Fibroblast of skin of scalp (primary cell): ENCODE results near the gene OR56B1. TPM values are rescaled to one million over a fixed set of nuclear protein-coding genes. Genes with fewer than 3 reads are reported as not detected.
"Not testable (repeated sequence)": the region's sequence is repeated elsewhere in the genome, so short reads cannot be mapped to it uniquely, and the experiment has no call there.

Experiments
- DNase-seq: peaks from one replicate; pipeline ENCODE4 v3.0.0-alpha.2; 2013
- polyA plus RNA-seq, 2 experiments: library from polyadenylated mRNA; unstranded; fragments of 120-200 nt; gene quantifications; one replicate each; pipeline ENCODE4 v1.2.1, GENCODE V29; 2013; ENCODE audit not compliant: insufficient read length in 2 of 2

Gene OR56B1, protein sequence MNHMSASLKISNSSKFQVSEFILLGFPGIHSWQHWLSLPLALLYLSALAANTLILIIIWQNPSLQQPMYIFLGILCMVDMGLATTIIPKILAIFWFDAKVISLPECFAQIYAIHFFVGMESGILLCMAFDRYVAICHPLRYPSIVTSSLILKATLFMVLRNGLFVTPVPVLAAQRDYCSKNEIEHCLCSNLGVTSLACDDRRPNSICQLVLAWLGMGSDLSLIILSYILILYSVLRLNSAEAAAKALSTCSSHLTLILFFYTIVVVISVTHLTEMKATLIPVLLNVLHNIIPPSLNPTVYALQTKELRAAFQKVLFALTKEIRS
- not detected for polyA plus RNA-seq (2013, experiment 1 of 2; ENCODE audit: insufficient read length)
- polyA plus RNA-seq (2013, experiment 2 of 2; ENCODE audit: insufficient read length), result not detected

DNA sequence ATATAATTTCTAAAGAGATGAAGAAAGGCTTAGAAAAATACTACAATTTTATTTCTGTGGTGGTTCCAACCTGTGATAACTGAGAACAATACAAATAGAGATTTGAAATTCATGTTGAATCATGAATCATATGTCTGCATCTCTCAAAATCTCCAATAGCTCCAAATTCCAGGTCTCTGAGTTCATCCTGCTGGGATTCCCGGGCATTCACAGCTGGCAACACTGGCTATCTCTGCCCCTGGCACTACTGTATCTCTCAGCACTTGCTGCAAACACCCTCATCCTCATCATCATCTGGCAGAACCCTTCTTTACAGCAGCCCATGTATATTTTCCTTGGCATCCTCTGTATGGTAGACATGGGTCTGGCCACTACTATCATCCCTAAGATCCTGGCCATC lies at the start of gene OR56B1:
Gene OR56B1, plus strand, starts transcription at position 53 of the 400 bp plus-strand sequence. Its CDS starts 69 bp downstream, at position 122.
- DNase-seq, result no peak

DNA sequence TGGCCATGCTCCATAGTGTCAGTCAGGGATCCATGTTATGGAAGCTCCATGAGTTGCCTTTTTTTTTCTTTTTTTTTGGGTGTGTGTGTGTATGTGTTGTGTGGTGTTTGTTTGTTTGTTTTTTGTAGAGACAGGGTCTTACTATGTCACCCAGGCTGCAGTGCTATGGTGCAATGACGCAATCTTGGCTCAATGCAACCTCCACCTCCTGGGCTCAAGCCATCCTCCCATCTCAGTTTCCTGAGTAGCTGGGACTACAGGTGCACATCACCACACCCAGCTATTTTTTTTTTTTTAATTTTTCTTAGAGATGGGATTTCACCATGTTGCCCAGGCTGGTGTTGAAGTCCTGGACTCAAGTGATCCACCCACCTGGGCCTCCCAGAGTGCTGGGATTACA lies 47.8 kb upstream of the OR56B1 start:
- no peak for DNase-seq

DNA sequence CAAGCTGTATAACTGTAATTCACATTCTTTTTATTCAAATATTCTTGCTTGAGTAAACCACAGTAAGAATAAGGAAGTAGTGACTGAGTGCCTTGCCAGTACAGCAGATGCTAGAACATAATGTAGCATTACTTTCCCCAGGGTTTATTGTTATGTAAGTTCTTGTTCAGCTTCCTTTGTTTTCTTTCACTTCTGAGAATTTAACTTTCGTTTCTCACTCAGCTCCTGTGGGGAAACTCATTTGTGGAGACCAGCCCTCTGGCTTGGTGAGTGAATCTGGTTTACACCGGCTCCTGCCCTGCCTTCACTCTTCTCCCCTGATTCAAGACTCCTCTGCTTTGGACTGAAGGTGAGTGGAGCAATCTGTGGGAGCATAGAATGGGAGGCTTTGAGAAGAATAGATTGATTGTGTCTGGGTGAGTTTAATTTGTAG lies 46.7 kb upstream of the OR56B1 start, which contains the start of gene TRIM22:
Gene TRIM22, plus strand, starts transcription at position 240 of the 433 bp plus-strand sequence. CDS start 6,443 bp downstream, outside the sequence.
- peak; percentile 77 for DNase-seq

DNA sequence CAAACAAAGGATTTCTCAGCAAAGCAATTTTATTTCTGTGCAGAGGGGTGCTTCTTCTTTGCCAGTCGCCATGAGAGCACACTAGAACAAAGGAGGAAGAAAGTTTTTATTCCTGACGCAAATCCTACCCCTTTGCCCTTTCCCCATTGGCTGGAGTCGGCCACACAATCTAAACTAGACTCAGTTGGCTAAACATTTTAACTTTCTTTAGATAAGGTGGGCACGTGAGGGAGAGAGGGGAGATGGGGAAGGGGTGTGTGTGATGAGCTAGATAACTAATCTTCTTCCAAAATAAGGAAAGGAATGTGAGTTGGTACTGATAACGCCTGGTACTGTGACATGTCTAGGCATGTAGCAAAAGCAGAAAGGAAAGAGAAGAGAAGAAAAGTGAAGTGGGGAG lies 46.0 kb upstream of the OR56B1 start:
- no peak for DNase-seq

DNA sequence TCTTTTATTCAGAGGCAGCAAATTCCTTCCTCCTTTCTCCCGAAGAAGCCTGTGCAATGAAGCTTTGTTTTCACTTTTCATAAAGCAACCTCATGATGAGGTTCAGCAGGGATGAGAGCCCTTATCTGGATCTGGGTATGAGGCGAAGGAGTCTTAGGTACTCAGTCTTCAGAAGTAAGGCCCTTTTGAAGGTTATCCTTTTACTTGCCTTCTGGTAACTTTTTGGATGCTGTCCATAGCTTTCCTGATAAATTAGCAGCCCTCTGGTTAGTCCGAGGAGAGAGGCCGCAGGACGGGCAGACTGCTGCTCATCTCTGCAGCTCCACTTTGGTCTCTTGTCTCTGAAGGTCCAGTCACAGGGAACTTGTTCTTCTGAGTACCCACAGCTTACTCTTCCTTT lies 45.5 kb upstream of the OR56B1 start:
- no peak for DNase-seq

DNA sequence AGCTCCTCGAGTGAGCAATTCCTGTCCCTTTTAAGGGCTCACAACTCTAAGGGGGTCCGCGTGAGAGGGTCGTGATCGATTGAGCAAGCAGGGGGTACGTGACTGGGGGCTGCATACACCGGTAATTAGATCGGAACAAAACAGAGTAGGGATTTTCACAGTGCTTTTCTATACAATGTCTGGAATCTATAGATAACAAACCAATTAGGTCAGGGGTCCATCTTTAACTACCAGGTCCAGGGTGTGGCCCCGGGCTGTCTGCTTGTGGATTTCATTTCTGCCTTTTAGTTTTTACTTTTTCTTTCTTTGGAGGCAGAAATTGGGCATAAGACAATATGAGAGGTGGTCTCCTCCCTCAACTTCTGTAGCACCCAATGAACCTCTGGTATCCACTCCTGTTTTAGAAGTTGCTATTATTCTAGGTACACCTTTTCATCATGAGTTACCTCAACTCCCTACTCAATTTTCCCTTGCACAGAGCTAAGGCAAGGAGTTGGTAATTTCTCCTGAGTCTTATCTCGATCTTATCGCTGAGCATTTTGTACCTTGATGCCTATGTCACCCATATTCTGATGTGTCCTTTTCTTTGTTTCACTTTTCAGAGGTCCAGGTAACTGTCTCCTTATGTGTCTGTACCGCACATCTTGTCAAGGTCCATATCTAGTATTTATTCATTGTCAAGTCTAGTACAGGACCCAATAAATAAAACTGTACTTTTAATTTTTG lies 44.8 kb upstream of the OR56B1 start:
- not testable (repeated sequence) for DNase-seq

DNA sequence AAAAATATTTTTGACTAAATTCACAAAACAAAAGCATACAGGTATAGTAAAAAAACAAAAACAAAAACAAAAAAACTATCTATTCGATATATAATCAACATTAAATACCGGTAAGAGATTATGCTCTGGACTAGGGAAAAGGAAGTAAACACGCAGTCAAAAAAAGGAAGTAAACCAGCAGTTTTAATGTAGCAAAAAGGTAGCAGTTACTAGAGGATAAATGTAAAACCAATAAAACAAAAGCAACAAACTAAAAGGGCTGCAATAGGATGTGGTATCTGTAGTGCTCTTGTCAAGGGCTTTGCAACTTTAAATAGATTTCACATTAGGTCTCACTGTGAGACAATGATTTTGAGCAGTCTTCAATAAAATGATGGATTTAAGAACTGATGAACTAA lies 44.3 kb upstream of the OR56B1 start:
- DNase-seq, result no peak

DNA sequence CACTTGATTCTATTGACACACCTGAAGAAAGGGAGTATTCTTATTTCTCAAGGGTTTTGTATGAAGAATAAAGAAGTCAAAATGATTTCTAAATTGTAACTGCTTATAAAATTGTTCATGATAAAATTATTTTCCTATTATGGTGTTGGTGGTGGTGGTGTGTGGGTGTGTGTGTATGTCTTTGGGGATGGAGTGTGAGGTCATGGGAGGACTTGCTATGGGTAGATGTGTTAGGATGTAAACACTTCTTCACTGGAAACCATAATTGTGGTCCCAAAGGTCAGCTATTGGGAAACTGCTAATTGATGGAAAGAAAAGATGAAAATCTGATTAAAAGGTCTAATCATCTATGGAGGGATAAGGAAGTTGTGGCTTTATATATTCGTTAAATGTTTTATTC lies 41.6 kb upstream of the OR56B1 start:
- DNase-seq, result no peak

DNA sequence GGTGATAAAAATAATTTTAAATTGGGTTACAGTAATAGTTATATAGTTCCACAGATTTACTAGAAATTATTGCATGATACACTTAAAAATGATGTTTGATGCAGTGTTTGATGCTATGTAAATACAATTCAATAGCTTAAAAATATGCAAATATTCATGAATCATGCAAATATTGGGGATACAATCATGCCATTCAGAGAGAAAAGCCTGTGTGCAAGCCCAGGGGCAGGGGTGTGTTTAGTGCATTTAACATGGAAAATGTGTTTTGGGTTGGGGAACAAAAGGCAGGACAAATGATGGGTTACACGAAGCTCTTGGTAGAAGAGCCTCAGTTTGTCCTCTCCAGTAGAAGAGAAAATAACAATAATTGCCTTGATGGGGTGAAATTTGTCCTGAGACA lies 40.7 kb upstream of the OR56B1 start:
- no peak for DNase-seq

DNA sequence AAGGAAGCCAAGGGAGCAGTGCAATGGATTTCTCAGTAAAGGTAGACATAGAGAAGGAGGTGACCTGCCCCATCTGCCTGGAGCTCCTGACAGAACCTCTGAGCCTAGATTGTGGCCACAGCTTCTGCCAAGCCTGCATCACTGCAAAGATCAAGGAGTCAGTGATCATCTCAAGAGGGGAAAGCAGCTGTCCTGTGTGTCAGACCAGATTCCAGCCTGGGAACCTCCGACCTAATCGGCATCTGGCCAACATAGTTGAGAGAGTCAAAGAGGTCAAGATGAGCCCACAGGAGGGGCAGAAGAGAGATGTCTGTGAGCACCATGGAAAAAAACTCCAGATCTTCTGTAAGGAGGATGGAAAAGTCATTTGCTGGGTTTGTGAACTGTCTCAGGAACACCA lies 40.0 kb upstream of the OR56B1 start:
- DNase-seq, result no peak

DNA sequence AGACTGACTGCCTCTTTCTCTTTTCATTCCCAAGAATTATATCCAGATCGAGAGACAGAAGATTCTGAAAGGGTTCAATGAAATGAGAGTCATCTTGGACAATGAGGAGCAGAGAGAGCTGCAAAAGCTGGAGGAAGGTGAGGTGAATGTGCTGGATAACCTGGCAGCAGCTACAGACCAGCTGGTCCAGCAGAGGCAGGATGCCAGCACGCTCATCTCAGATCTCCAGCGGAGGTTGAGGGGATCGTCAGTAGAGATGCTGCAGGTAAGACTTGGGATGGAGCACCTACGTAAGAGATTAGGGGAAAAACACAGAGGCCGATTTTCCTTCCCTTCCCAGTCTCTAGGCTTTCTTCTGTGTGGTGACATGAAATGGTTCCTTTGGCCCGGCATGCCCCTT lies 38.0 kb upstream of the OR56B1 start:
- DNase-seq, result no peak

DNA sequence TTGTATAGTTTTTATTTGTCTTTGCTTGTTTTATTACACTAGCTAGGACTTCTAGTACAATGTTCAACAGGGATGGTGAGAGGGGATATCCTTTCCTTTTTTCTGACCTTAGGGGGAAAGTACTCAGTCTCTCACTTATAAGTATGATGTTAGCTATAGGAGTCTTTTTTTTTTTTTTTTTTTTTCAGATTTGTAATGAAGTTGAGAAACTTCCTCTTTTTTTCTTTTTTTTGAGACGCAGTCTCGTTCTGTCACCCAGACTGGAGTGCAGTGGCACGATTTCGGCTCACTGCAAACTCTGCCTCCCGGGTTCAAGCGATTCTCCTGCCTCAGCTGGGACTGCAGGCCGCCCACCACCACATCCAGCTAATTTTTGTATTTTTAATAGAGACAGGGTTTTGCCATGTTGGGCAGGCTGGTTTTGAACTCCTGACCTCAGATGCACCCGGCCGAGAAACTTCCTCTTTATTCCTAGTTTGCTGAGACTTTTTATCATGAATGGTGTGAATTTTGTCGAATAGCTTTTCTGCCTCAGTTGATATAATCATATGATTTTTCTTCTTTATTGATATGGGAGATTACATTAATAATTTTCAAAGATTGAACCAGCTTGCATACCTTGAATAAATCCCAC lies 35.7 kb upstream of the OR56B1 start:
- no peak for DNase-seq

DNA sequence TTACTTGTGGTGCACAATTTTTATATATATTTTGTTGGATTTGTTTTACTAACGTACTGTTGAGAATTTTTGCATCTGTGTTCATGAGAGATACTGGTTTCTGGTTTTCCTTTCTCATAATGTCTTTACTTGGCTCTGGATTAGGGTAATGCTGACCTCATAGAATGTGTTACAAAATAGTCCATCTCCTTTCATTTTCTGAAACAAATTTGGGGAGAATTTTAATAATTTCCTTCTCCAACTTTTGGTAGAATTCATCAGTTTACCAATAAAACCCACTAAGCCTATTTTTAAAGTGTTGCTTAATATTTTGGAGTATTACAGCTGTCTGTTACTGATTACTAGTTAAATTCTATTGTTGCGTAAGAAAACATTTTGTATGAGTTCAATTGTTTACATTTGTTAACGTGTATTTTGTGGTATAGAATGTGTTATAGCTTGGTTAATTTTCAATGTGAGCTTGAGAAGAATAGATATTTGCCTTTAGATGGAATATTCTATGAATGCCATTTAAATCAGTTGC lies 35.1 kb upstream of the OR56B1 start:
- no peak for DNase-seq

DNA sequence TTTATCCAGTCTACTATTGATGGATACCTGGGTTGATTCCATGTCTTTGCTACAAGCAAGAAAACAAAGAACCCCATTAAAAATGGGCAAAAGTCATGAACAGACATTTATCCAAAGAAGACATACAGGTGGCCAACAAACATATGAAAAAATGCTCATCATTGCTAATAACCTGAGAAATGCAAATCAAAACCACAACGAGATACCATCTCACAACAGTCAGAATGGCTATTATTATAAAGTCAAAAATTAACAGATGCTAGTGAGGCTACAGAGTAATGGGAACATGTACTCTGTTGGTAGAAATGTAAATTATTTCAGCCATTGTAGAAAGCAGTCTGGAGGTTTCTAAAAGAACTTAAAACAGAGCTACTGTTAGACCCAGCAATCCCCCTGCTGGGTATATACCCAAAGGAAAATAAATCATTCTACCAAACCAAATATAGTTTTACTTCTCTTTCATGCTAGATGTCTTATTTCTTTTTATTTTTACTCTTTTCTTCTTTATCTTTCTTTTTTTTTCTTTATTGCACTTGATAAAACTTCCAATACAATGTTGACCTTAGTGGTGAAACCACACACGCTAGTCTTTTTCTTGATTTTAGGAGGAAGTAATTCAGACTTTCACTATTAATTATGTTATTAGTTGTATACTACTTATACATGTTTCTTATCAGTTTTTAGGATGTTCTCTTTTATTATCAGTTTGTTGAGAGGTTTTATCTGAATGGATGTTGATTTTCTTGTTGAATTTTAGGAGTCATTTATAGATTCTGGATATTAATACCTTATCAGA lies 32.3 kb upstream of the OR56B1 start:
- DNase-seq, result no peak

DNA sequence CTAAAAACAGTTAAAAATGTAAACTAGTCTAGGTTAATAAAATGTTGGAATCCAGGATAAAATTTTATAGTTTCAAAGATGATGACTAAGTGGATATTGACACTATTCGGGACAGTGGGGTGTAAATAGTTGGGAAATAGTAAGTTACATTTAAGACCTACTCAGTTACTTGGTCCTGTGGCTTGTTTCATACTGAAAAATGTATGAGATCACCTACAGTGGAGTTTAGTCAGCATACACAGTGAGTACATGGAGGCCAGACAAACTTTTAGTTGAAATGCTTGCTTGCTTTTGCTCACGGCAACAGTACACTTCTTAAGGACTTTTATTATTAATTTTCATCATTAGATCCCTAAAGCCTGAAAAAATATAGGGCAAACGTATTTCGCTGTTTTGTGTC lies 30.6 kb upstream of the OR56B1 start:
- DNase-seq, result no peak

DNA sequence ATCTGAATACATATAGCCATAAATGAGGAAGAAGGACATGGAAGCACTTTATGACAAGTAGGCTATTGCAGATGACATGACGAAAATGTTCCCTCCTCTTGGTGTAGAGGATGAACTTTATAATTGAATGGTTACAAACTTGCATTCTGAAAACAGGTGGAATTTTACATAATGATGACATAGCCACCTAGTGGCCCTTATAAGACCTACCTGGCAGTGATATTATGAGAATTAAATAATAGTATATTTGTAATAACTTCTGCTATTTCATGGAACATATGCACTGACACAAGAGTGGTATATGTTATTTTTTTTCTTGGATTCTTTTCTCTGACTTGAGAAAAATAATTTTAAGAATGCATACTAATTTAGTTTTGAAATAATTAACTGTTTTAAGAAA lies 23.7 kb upstream of the OR56B1 start:
- no peak for DNase-seq

DNA sequence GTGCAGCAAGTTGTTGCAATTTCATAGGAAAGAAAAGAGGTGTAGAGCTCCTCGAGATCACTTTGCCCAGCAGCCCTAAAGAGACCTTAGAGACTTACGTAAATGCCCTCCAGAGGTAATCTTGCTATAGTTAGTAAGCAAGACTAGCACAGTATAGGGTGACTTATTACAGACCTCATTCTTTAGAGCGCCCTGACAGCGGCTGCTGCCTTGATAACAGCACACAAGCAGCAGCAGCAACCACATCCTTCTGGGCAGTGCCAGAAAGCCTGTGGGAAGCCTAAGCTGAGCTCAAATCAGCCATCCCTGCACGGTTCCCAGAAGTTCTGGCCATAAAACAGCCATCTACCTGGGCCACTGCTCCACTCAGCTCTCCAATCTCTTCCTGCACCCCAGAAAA lies 22.6 kb upstream of the OR56B1 start:
- no peak for DNase-seq

DNA sequence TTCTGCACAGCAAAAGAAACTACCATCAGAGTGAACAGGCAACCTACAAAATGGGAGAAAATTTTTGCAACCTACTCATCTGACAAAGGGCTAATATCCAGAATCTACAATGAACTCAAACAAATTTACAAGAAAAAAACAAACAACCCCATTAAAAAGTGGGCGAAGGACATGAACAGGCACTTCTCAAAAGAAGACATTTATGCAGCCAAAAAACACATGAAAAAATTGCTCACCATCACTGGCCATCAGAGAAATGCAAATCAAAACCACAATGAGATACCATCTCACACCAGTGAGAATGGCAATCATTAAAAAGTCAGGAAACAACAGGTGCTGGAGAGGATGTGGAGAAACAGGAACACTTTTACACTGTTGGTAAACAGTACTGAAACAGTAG lies 19.7 kb upstream of the OR56B1 start:
- DNase-seq, result not testable (repeated sequence)

DNA sequence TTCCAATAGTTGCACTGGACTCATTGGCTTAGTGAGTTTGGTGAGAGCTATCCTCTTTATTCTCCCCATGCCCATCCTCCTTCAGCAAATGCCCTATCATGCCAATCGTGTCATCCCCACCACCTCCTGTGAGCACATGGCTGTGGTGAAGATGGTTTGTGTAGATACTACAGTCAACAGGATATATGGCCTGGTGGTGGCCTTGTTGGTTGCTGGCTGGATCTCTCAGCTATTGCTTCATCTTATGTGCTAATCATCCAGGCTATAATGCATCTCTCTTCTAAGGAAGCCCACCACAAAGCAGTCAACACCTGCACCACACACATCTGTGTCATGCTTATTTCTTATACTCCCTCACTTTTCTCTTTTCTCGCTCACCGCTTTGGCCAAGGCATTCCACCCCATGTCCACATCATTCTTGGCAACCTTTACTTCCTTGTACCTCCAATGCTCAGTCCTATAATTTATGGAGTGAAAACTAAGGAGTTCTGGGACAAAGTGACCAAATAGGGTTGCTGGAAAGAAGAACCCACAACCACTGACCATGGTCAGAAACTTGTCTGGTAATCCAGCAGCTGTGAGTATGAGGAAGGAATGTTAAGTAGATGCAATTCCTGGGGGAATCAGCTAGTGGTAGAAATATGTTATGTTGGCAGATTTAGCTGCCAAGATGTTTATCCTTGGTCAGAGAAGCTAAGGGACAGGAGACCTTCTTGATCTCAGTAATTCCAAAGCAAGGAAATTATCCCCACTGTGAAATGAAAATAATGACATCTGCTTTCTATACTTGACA lies 16.3 kb upstream of the OR56B1 start:
- DNase-seq, result peak; percentile 22

DNA sequence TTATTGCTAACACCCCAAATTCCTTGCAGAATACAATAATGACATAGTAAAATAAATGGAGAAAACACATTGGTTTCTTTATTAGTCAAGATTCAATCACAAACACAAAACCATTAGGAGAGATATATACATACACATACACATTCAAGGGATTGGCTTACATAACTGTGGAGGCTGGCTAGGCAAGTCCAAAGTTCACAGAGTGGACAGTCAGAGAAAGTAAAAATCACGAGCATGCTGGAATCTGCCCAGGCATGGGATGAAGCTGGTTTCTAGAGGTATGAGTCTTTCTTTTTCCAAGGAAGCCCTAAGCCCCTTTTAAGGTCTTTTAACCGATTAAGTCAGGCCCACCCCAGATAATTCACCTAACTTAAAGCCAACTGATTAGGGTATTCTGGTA lies 13.6 kb upstream of the OR56B1 start:
- no peak for DNase-seq

DNA sequence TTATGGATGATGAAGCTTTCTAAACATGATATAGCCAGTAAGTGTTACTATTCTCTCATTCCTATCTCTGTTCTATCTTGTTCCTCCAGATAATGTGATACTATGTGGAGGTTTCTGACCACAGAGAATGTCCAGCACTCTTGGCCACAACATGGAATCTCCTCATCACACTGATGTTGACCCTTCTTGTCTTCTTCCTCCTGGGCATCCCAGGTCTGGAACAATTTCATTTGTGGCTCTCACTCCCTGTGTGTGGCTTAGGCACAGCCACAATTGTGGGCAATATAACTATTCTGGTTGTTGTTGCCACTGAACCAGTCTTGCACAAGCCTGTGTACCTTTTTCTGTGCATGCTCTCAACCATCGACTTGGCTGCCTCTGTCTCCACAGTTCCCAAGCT lies 9.9 kb upstream of the OR56B1 start:
- DNase-seq, result no peak
